ENCODE measurements around the gene CD300LD. TPM values are rescaled to one million over a fixed set of nuclear protein-coding genes. Genes with fewer than 3 reads are reported as not detected.
"Not testable (repeated sequence)": the region's sequence is repeated elsewhere in the genome, so short reads cannot be mapped to it uniquely, and the experiment has no call there.

The CD300LD gene
- polyA plus RNA-seq, 2 of the 4 experiments (the other 2 are of a cell fraction): not detected

DNA sequence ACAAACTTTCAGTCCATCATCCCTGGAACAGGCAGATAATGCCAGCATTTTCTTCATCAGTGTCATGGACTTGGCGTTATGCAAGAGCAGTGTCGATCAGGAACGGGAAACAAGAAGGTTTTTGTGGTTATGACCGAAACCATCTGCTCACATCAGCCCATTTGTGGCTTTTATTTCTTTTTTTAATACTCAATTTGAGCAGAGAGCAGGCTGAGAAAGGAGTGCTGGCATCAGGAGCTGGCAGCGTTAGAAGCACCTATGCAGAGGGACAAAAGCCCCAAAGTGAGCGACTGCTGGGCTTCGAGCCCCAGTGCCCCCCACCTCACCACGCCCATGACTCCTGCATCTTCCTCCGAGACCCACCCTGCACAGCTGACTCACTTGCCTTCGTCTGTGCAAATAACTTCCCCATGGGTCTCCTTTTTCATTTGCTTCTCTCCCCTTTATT lies 47.6 kb upstream of the CD300LD start:
- ChIA-PET POLR2A (no interaction called here), CTCF (interaction anchor here (0.9 kb wide), 1 partner anchor 18 kb away, joined by 3 read pairs; no protein-coding TSS in a partner anchor)
- Histone ChIP-seq H3K4me2 (no peak overlapping the region), H3K4me3 (no peak overlapping the region), H3K9me3 (0 out of 3 replicates have a peak, but pooled peaks cover 2% of the 10 kb centered on the region), H3K27ac (no peak overlapping the region), H3K4me1 (no peaks in the 10 kb centered on the region)
- FAIRE-seq: no peak
- no peak for TF ChIP-seq EHMT2 (IDR thresholded peaks at IDR 0.05; ENCODE audit: low read depth)
- no peak for TF ChIP-seq CTCF (IDR thresholded peaks at IDR 0.05)
- no peak for TF ChIP-seq JUN (IDR thresholded peaks at IDR 0.05)
- TF ChIP-seq EP300 (IDR thresholded peaks at IDR 0.05): no peak
- no peak for TF ChIP-seq ZNF302 (CRISPR knock-in tag; IDR thresholded peaks at IDR 0.05)
- TF ChIP-seq USF2 (IDR thresholded peaks at IDR 0.05): no peak
- TF ChIP-seq ZC3H11A (IDR thresholded peaks at IDR 0.05): no peak
- no peak for TF ChIP-seq MYC (IDR thresholded peaks at IDR 0.05; ENCODE audit: borderline replicate concordance, low read length)
- TF ChIP-seq CBX2 (IDR thresholded peaks at IDR 0.05; ENCODE audit: borderline replicate concordance, low read depth): no peak
- no peak for TF ChIP-seq RFX5 (IDR thresholded peaks at IDR 0.05)
- no peak for TF ChIP-seq TP53 (CRISPR knock-in tag; IDR thresholded peaks at IDR 0.05)
- TF ChIP-seq ESRRA (IDR thresholded peaks at IDR 0.05; ENCODE audit: borderline replicate concordance, low read length): no peak
- TF ChIP-seq FOSB (CRISPR knock-in tag; IDR thresholded peaks at IDR 0.05): no peak
- no peak for TF ChIP-seq HOXB5 (CRISPR knock-in tag; IDR thresholded peaks at IDR 0.05)
- no peak for ATAC-seq
- DNase-seq (ENCODE audit: low read depth in 1 of 2, low spot score in 1 of 2): no peak
- 36% methylated on average over 10 of the region's 10 CpGs for WGBS (ENCODE audit: missing lambda C conversion rate)

- FAIRE-seq (no peak), ATAC-seq (no peak), DNase-seq (ENCODE audit: low read depth in 1 of 2, low spot score in 1 of 2) (no peak)
- Histone ChIP-seq H3K4me3 (no peak overlapping the region), H3K4me1 (no peaks in the 10 kb centered on the region), H3K4me2 (no peak overlapping the region), H3K9me3 (no peaks in the 10 kb centered on the region), H3K27ac (no peak overlapping the region)
- no peak for TF ChIP-seq JUN (IDR thresholded peaks at IDR 0.05)
- TF ChIP-seq RFX5 (IDR thresholded peaks at IDR 0.05): no peak
- POLR2A ChIA-PET: no interaction called here
- CTCF ChIA-PET: interaction anchor here (0.8 to 1.3 kb wide), 2 partner anchors 10 to 40 kb away, joined by 3 read pairs; no protein-coding TSS in a partner anchor
- WGBS (ENCODE audit: missing lambda C conversion rate): 90% methylated on average over 2 of the region's 2 CpGs
These were observed 45.8 kb upstream of the CD300LD start for GRCh38 chr17:74637926-74638325.

DNA sequence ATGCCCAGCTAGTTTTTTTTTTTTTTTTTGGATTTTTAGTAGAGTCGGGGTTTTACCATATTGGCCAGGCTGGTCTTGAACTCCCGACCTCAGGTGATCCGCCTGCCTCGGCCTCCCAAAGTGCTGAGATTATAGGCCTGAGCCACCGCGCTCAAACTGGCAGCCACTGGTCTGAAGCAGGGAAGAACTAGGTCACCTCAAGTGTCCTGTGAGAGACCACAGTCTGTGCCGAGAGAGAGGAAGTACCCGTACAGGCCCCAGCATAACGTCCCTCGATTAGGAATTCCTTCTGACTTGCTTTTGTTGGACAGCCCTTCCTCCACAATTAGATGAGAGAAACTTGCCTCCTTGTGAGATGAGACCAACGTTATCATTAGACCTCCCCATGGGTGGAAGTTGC lies 45.2 kb upstream of the CD300LD start:
- no peak for FAIRE-seq
- POLR2A ChIA-PET: no interaction called here

DNA sequence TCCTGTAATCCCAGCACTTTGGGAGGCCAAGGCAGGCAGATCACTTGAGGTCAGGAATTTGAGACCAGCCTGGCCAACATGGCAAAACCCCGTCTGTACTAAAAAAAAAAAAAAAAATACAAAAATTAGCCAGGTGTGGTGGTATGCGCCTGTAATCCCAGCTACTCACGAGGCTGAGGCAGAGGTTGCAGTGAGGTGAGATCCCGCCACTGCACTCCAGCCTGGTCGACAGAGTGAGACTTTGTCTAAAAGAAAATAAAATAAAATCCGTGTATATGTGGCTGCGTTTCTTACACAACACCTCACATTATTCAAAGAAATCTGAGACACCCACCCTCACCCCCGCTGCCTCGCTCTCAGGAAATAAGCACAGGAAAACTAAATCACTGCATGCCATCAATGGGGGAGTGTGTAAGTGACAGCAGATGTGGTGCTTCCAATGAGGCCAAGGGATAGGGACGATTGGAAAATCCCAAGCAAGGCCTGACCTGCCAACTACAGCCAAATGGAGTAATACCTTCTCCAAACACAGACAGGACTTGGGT lies 44.5 kb upstream of the CD300LD start:
- H3K27ac ChIP-seq; H3K9me3 ChIP-seq; DNase-seq (ENCODE audit: low read depth in 1 of 2, low spot score in 1 of 2); POLR2A ChIA-PET; FAIRE-seq; H3K4me3 ChIP-seq; H3K4me2 ChIP-seq; ATAC-seq; H3K4me1 ChIP-seq: not testable (repeated sequence)
- WGBS (ENCODE audit: missing lambda C conversion rate): 53% methylated on average over 10 of the region's 10 CpGs
- CTCF ChIA-PET: interaction anchor here (1.2 to 1.6 kb wide), 2 partner anchors 9 to 13 kb away, joined by 3 to 6 read pairs; partner anchors contain the start of gene CD300E

More for the DNA sequence above, 45.2 kb upstream of the CD300LD start:
- WGBS (ENCODE audit: missing lambda C conversion rate): 50% methylated on average over 11 of the region's 11 CpGs
- no peak overlapping the region for H3K4me3 ChIP-seq
- DNase-seq (ENCODE audit: low read depth in 1 of 2, low spot score in 1 of 2): no peak
- H3K4me2 ChIP-seq: no peak overlapping the region
- H3K4me1 ChIP-seq: no peaks in the 10 kb centered on the region
- ATAC-seq: no peak
- CTCF ChIA-PET: interaction anchor here (0.8 to 1.3 kb wide), 3 partner anchors 10 to 41 kb away, joined by 3 read pairs; no protein-coding TSS in a partner anchor
- TF ChIP-seq CTCF (IDR thresholded peaks at IDR 0.05) (no peak), EHF (CRISPR knock-in tag; IDR thresholded peaks at IDR 0.05) (no peak), CEBPB (IDR thresholded peaks at IDR 0.05) (no peak), FOSL2 (IDR thresholded peaks at IDR 0.05) (no peak), FOSL2 (CRISPR knock-in tag; IDR thresholded peaks at IDR 0.05) (no peak), KDM1A (IDR thresholded peaks at IDR 0.05; ENCODE audit: low read depth) (no peak), GATA3 (IDR thresholded peaks at IDR 0.05; ENCODE audit: borderline replicate concordance) (no peak), RARB (CRISPR knock-in tag; IDR thresholded peaks at IDR 0.05) (no peak), ZSCAN20 (CRISPR knock-in tag; IDR thresholded peaks at IDR 0.05) (no peak), TP53 (CRISPR knock-in tag; IDR thresholded peaks at IDR 0.05) (no peak), POLR2A (IDR thresholded peaks at IDR 0.05; ENCODE audit: low read length) (no peak)
- H3K27ac ChIP-seq: no peak overlapping the region
- H3K9me3 ChIP-seq: no peaks in the 10 kb centered on the region

Data from A549 (cell line).